ENCODE results near the gene PKDCC. TPM values are rescaled to one million over a fixed set of nuclear protein-coding genes. Genes with fewer than 3 reads are reported as not detected.

Gene PKDCC
- total and polyA plus RNA-seq, 2 of the 13 experiments (the other 11 are each of a cell fraction or from before 2014, with no cell fraction given) = 52.6 to 58.8 TPM

DNA sequence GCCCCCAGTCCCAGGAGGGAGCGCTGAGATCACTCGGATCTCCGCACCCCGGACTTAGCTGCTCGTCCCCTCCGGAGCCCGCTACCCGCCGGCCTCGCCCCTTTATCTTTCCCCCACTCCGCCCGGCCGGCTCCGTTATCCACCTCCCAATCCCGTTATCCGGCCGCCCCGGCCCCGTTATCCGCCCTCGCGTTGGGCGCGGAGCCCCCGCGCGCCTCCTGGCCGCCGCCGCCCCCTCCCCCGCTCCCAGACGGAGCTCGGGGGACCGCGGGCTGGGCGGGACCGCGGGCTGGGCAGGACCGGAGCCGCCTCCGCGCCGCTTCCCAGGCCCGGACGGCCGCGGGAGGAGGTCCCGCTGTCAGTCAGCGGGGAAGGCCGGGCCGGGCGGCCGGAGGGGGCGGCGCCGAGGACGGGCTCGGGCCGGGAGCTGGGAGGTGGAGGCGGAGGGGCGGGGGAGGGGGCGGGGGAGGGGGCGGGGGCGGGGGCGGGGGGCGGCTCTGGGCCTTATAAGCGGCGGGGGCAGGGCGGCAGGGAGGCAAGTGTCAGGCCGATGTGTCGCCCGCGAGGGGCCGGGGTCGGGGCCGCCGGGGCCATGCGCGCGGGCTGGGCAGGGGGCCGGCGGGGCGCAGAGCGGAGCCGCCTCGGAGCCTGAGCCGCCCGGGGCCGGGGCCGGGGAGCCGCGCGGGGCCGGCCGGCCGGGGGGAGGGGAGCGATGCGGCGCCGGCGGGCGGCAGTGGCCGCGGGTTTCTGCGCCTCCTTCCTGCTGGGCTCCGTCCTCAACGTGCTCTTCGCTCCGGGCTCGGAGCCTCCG, at the start of gene PKDCC (continued):
- TF ChIP-seq, protein P1, sequence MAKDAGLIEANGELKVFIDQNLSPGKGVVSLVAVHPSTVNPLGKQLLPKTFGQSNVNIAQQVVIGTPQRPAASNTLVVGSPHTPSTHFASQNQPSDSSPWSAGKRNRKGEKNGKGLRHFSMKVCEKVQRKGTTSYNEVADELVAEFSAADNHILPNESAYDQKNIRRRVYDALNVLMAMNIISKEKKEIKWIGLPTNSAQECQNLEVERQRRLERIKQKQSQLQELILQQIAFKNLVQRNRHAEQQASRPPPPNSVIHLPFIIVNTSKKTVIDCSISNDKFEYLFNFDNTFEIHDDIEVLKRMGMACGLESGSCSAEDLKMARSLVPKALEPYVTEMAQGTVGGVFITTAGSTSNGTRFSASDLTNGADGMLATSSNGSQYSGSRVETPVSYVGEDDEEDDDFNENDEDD (CRISPR knock-in tag; IDR thresholded peaks at IDR 0.05; ENCODE audit: borderline replicate concordance) = no peak
- TF ChIP-seq TBL1XR1 (IDR thresholded peaks at IDR 0.05; ENCODE audit: borderline replicate concordance, low read length, partially characterized antibody) (no peak), ZSCAN9 (CRISPR knock-in tag; IDR thresholded peaks at IDR 0.05; ENCODE audit: borderline replicate concordance) (no peak), FOXP1 (IDR thresholded peaks at IDR 0.05) (no peak), FOXP1 (CRISPR knock-in tag; IDR thresholded peaks at IDR 0.05) (no peak), ZNF841 (CRISPR knock-in tag; IDR thresholded peaks at IDR 0.05; ENCODE audit: borderline replicate concordance) (no peak), HDAC2 (CRISPR knock-in tag; IDR thresholded peaks at IDR 0.05) (no peak), PTBP1 (IDR thresholded peaks at IDR 0.05; ENCODE audit: low read depth, low read length, poor library complexity, severe bottlenecking) (peak; percentile 38), SSRP1 (CRISPR knock-in tag; IDR thresholded peaks at IDR 0.05) (no peak), STAG1 (CRISPR knock-in tag; IDR thresholded peaks at IDR 0.05) (no peak), TEAD3 (CRISPR knock-in tag; optimal IDR thresholded peaks at IDR 0.05; ENCODE audit: borderline replicate concordance) (no peak), ZNF432 (CRISPR knock-in tag; IDR thresholded peaks at IDR 0.05; ENCODE audit: borderline replicate concordance) (no peak), MXD4 (CRISPR knock-in tag; IDR thresholded peaks at IDR 0.05) (no peak), MYC (CRISPR knock-in tag; IDR thresholded peaks at IDR 0.05; ENCODE audit: borderline replicate concordance) (no peak; the same call in 1 of the 2 replicates), ATAD3A (CRISPR knock-in tag; IDR thresholded peaks at IDR 0.05) (no peak), MED13 (CRISPR knock-in tag; IDR thresholded peaks at IDR 0.05) (peak; percentile 22; the same call in 1 of the 2 replicates)
- TF ChIP-seq, protein P2, sequence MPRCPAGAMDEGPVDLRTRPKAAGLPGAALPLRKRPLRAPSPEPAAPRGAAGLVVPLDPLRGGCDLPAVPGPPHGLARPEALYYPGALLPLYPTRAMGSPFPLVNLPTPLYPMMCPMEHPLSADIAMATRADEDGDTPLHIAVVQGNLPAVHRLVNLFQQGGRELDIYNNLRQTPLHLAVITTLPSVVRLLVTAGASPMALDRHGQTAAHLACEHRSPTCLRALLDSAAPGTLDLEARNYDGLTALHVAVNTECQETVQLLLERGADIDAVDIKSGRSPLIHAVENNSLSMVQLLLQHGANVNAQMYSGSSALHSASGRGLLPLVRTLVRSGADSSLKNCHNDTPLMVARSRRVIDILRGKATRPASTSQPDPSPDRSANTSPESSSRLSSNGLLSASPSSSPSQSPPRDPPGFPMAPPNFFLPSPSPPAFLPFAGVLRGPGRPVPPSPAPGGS (CRISPR knock-in tag; IDR thresholded peaks at IDR 0.05) = 0 out of 2 replicates have a peak, but pooled peaks have one; percentile 50
- TF ChIP-seq, protein P3, sequence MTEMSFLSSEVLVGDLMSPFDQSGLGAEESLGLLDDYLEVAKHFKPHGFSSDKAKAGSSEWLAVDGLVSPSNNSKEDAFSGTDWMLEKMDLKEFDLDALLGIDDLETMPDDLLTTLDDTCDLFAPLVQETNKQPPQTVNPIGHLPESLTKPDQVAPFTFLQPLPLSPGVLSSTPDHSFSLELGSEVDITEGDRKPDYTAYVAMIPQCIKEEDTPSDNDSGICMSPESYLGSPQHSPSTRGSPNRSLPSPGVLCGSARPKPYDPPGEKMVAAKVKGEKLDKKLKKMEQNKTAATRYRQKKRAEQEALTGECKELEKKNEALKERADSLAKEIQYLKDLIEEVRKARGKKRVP (CRISPR knock-in tag; IDR thresholded peaks at IDR 0.05) = 0 out of 4 replicates have a peak, but pooled peaks of 1 of the 2 experiments have one; percentile 22
- TF ChIP-seq, protein P4, sequence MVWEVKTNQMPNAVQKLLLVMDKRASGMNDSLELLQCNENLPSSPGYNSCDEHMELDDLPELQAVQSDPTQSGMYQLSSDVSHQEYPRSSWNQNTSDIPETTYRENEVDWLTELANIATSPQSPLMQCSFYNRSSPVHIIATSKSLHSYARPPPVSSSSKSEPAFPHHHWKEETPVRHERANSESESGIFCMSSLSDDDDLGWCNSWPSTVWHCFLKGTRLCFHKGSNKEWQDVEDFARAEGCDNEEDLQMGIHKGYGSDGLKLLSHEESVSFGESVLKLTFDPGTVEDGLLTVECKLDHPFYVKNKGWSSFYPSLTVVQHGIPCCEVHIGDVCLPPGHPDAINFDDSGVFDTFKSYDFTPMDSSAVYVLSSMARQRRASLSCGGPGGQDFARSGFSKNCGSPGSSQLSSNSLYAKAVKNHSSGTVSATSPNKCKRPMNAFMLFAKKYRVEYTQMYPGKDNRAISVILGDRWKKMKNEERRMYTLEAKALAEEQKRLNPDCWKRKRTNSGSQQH (CRISPR knock-in tag; IDR thresholded peaks at IDR 0.05; ENCODE audit: low read depth) = 0 out of 2 replicates have a peak, but pooled peaks have one; percentile 24
- TF ChIP-seq, protein P5, sequence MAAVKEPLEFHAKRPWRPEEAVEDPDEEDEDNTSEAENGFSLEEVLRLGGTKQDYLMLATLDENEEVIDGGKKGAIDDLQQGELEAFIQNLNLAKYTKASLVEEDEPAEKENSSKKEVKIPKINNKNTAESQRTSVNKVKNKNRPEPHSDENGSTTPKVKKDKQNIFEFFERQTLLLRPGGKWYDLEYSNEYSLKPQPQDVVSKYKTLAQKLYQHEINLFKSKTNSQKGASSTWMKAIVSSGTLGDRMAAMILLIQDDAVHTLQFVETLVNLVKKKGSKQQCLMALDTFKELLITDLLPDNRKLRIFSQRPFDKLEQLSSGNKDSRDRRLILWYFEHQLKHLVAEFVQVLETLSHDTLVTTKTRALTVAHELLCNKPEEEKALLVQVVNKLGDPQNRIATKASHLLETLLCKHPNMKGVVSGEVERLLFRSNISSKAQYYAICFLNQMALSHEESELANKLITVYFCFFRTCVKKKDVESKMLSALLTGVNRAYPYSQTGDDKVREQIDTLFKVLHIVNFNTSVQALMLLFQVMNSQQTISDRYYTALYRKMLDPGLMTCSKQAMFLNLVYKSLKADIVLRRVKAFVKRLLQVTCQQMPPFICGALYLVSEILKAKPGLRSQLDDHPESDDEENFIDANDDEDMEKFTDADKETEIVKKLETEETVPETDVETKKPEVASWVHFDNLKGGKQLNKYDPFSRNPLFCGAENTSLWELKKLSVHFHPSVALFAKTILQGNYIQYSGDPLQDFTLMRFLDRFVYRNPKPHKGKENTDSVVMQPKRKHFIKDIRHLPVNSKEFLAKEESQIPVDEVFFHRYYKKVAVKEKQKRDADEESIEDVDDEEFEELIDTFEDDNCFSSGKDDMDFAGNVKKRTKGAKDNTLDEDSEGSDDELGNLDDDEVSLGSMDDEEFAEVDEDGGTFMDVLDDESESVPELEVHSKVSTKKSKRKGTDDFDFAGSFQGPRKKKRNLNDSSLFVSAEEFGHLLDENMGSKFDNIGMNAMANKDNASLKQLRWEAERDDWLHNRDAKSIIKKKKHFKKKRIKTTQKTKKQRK (IDR thresholded peaks at IDR 0.05; ENCODE audit: low read length) = no peak
- TF ChIP-seq, protein P6, sequence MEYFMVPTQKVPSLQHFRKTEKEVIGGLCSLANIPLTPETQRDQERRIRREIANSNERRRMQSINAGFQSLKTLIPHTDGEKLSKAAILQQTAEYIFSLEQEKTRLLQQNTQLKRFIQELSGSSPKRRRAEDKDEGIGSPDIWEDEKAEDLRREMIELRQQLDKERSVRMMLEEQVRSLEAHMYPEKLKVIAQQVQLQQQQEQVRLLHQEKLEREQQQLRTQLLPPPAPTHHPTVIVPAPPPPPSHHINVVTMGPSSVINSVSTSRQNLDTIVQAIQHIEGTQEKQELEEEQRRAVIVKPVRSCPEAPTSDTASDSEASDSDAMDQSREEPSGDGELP (IDR thresholded peaks at IDR 0.05; ENCODE audit: borderline replicate concordance, low read depth) = no peak

Data from HepG2 (cell line).